Heart left ventricle (tissue), 16 donors: ENCODE data around the gene RBM15. TPM values are rescaled to one million over a fixed set of nuclear protein-coding genes. Genes with fewer than 3 reads are reported as not detected.
A peak's percentile ranks its signal among the peaks of the same experiment; 100 is the strongest.

Experiments used
- ATAC-seq, 4 donors: fragments of 200-7000 bp; cut with Tn5 transposase; one replicate each; pipeline ENCODE4 v1.9.1; 2020 to 2022; ENCODE audit warnings: moderate library complexity in 4 of 4, mild to moderate bottlenecking in 3 of 4, moderate number of reproducible peaks in 1 of 4
- DNase-seq, 5 donors: peaks; one replicate each; pipeline ENCODE4 v3.0.0-alpha.2; 2020
- H3K27ac ChIP-seq, 12 donors: fragments of 200-600 bp; sonication (generic) in 4 of 12; one replicate each; pipeline versions ENCODE4 v1.5.0 to v1.8.0; 2016 to 2022; ENCODE audit warnings: mild to moderate bottlenecking in 2 of 12
- H3K27me3 ChIP-seq, 9 donors: fragments of 200-600 bp; sonication (generic) in 2 of 9; one replicate each; pipeline versions ENCODE4 v1.5.1 to v1.8.0; 2016 to 2022; ENCODE audit warnings: mild to moderate bottlenecking in 3 of 9
- H3K36me3 ChIP-seq, 9 donors: fragments of 200-600 bp; sonication (generic) in 2 of 9; one replicate each; pipeline versions ENCODE4 v1.5.0 to v1.8.0; 2018 to 2022; ENCODE audit warnings: mild to moderate bottlenecking in 2 of 9
- H3K4me1 ChIP-seq, 12 donors: fragments of 200-600 bp; sonication (generic) in 4 of 12; one replicate each; pipeline versions ENCODE4 v1.5.0 to v1.8.0; 2016 to 2022; ENCODE audit warnings: mild to moderate bottlenecking in 3 of 12
- H3K4me3 ChIP-seq, 12 donors: fragments of 200-600 bp; sonication (generic) in 4 of 12; one replicate each; pipeline versions ENCODE4 v1.5.0 to v1.8.0; 2017 to 2022; ENCODE audit warnings: mild to moderate bottlenecking in 9 of 12, moderate library complexity in 4 of 12
- H3K9me3 ChIP-seq, 12 donors: fragments of 200-600 bp; sonication (generic) in 4 of 12; one replicate each; pipeline versions ENCODE4 v1.5.0 to v1.8.0; 2016 to 2022; ENCODE audit warnings: mild to moderate bottlenecking in 1 of 12
- POLR2A ChIP-seq, 2 donors: fragments of 450-650 bp; IDR thresholded peaks; one replicate each; pipeline ENCODE4 v1.6.1; 2017; ENCODE audit warnings: antibody characterized with exemption in 2 of 2, mild to moderate bottlenecking in 2 of 2, moderate library complexity in 2 of 2
- WGBS, 4 donors: extraction: QIAGEN DNeasy Blood & Tissue Kit in 2 of 4; methylation state at CpG; one replicate each; pipeline versions ENCODE4 v1.1.5 to v1.1.7; 2013 to 2018; 5-methylcytosine and 5-hydroxymethylcytosine counted together
- intact Hi-C, 10 donors: fragments of 100-400 bp; cut with DNase I; formaldehyde crosslinking; loops; one replicate each; pipeline versions ENCODE4 v1.11.1 to v1.14.2; 2022
- polyA plus RNA-seq, 2 donors: library from polyadenylated mRNA; stranded (reverse); fragments of 200-250 nt; gene quantifications; one replicate each; pipeline ENCODE4 v1.2.3, GENCODE V29; 2013
- total RNA-seq, 9 donors: library from RNA; depleted of rRNA in 2 of 9; stranded (reverse); fragments of >200 nt in 2 of 9; fragmentation: NEBNext Ultra II Directional in 3 of 9; extraction: Animal tissue kit (Norgen Biotek cat#: 25700) in 3 of 9; gene quantifications; one replicate each; pipeline versions ENCODE4 v1.1.0 to v1.2.4, GENCODE V29; 2016 to 2023
- TF ChIP-seq, protein P1 (sequence below), 12 donors: fragments of 200-600 bp; sonication (generic) in 4 of 12; IDR thresholded peaks; one replicate each; pipeline versions ENCODE4 v1.5.0 to v1.8.0; 2018 to 2022; ENCODE audit warnings: antibody characterized with exemption in 12 of 12, mild to moderate bottlenecking in 5 of 12
- donor health status: ischemic (EF 13 %, LVEDD 7.1; RV severe dilation, severe dysfunction).
- donor health status: healthy with polysubstance abuse.
- donor health status: DM: no; HTN: yes; CAD: no.
- donor health status: DM: no; HTN: no; CAD: no.
- donor health status: ischemic (EF 25% LVEDD 6.9; RV normal size, moderate dysfunction).
- donor health status: ischemic (EF 25% LVEDD 5.7; RV mildly dilated, moderate dysfunction).
- donor health status: healthy.
- donor health status: DM: yes; HTN: yes; CAD: no.
- donor health status: ischemic (EF 35%, LVEDD 5.7; RV mildly dilated, moderate dysfunction).
- donor health status: nonischemic (EF 11% LVEDD 7.7; RV severe dilation, severe dysfunction).
- donor health status: DM: yes; HTN: yes; CAD: no.
- donor health status: PGD.
- donor health status: ischemic (EF 29% LVEDD 5.4; RV normal size, mild dysfunction).
- donor health status: nonischemic (EF 23%, LVEDD 6.1; RV moderate dilation, normal function).

RBM15 gene
- total and polyA plus RNA-seq, 11 donors: 4.6 to 24.4 (median 16.3) TPM

DNA sequence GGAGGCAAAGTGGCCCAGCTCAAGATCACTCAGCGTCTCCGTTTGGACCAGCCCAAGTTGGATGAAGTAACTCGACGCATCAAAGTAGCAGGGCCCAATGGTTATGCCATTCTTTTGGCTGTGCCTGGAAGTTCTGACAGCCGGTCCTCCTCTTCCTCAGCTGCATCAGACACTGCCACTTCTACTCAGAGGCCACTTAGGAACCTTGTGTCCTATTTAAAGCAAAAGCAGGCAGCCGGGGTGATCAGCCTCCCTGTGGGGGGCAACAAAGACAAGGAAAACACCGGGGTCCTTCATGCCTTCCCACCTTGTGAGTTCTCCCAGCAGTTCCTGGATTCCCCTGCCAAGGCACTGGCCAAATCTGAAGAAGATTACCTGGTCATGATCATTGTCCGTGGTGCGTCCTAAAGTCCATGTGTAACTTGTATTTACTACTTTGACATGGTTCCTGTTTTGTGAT is 2.7 kb downstream of the RBM15 start:
- H3K27me3 ChIP-seq: no peaks in the 10 kb centered on the region
- H3K27ac ChIP-seq: peak overlapping the region in 2 of 12 donors; percentile 7 to 99
- H3K4me3 ChIP-seq: peak overlapping the region in 9 of 12 donors; percentile 6 to 89 (median 23)
- ATAC-seq: no peak
- intact Hi-C loops: loop anchor here in 4 of 10 donors (2.0 to 5.0 kb wide), 2 partner anchors 63 to 65 kb away; partner anchors contain the start of gene LAMTOR5 (in 3 of the 4)
- 37 to 50% (median 44%) methylated on average over 9 of the region's 9 CpGs for WGBS, 4 donors
- TF ChIP-seq, protein P1, sequence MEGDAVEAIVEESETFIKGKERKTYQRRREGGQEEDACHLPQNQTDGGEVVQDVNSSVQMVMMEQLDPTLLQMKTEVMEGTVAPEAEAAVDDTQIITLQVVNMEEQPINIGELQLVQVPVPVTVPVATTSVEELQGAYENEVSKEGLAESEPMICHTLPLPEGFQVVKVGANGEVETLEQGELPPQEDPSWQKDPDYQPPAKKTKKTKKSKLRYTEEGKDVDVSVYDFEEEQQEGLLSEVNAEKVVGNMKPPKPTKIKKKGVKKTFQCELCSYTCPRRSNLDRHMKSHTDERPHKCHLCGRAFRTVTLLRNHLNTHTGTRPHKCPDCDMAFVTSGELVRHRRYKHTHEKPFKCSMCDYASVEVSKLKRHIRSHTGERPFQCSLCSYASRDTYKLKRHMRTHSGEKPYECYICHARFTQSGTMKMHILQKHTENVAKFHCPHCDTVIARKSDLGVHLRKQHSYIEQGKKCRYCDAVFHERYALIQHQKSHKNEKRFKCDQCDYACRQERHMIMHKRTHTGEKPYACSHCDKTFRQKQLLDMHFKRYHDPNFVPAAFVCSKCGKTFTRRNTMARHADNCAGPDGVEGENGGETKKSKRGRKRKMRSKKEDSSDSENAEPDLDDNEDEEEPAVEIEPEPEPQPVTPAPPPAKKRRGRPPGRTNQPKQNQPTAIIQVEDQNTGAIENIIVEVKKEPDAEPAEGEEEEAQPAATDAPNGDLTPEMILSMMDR (IDR thresholded peaks at IDR 0.05): no peak
- TF ChIP-seq POLR2A (IDR thresholded peaks at IDR 0.05): no peak
- H3K4me1 ChIP-seq: peaks cover 5 to 79% (median 70%) of the 10 kb centered on the region in 12 donors
- H3K36me3 ChIP-seq: peaks cover 0 to 65% (median 52%) of the 10 kb centered on the region in 9 donors
- no peaks in the 10 kb centered on the region for H3K9me3 ChIP-seq
- peak in 1 of 5 donors; percentile 9 for DNase-seq

DNA sequence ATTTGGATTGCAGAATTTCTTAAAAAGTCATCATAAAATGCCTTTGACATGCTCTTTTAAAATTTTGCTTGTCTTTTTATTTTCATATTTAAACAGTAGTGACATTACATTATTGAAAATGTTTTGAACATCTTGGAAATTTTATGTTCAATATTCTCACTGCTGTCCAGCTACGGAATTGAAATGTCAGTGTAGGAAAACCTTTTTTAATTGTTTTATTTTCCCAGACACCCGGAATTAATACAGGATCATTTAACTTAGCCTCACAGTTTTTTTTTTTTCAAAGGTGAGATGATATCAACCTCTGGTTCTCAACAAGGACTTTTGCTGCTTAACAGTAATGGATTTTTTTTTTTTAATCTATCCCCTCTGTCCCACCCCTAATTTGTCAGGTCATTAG is 4.1 kb downstream of the RBM15 start:
- TF ChIP-seq, protein P1 (IDR thresholded peaks at IDR 0.05): no peak
- TF ChIP-seq POLR2A (IDR thresholded peaks at IDR 0.05): no peak
- H3K4me1 ChIP-seq: peaks cover 6 to 84% (median 74%) of the 10 kb centered on the region in 12 donors
- H3K27ac ChIP-seq: peak overlapping the region in 1 of 12 donors; percentile 38
- no peaks in the 10 kb centered on the region for H3K9me3 ChIP-seq
- H3K4me3 ChIP-seq: peak overlapping the region in 8 of 12 donors; percentile 2 to 89 (median 19)
- DNase-seq (no peak), ATAC-seq (no peak)
- 50 to 72% (median 56%) methylated on average over 2 of the region's 2 CpGs for WGBS, 4 donors
- peaks cover 0 to 74% (median 61%) of the 10 kb centered on the region in 9 donors for H3K36me3 ChIP-seq
- no peaks in the 10 kb centered on the region for H3K27me3 ChIP-seq
- intact Hi-C loops: loop anchor here in 4 of 10 donors (2.0 to 5.0 kb wide), 2 partner anchors 62 to 64 kb away; partner anchors contain the start of gene LAMTOR5 (in 3 of the 4)

DNA sequence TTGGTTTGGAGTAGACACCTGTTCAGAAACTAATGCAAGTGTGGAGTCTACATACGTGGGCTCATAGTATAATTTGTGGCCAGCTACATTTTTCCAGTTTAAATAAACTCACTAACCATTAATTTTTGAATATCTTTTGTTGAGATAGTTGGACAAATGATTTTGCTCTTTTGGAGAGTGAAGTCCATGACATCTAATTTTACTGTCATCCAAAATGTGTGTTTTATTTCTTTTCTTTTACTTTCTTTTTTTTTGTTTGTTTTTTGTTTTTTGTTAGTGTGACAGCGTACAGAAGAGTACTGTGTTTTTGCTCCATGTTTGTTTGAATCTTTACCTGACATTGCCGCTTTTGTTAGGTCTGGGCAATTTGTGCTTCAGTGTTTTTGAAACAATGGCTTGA is 5.0 kb downstream of the RBM15 start:
- intact Hi-C loops: loop anchor here in 3 of 10 donors (5.0 kb wide), 1 partner anchor 63 kb away; the partner anchor contains the start of gene LAMTOR5 (in 3 of the 3)
- Histone ChIP-seq H3K4me1 (peaks cover 11 to 93% (median 83%) of the 10 kb centered on the region in 12 donors), H3K9me3 (no peaks in the 10 kb centered on the region), H3K4me3 (peak overlapping the region in 6 of 12 donors; percentile 2 to 89 (median 29)), H3K36me3 (peaks cover 0 to 74% (median 61%) of the 10 kb centered on the region in 9 donors), H3K27ac (peak overlapping the region in 3 of 12 donors; percentile 4 to 38 (median 36)), H3K27me3 (no peaks in the 10 kb centered on the region)
- TF ChIP-seq, protein P1 (IDR thresholded peaks at IDR 0.05): no peak
- no peak for TF ChIP-seq POLR2A (IDR thresholded peaks at IDR 0.05)
- ATAC-seq (no peak), DNase-seq (no peak)
- 60 to 68% (median 65%) methylated on average over 3 of the region's 3 CpGs for WGBS, 4 donors

DNA sequence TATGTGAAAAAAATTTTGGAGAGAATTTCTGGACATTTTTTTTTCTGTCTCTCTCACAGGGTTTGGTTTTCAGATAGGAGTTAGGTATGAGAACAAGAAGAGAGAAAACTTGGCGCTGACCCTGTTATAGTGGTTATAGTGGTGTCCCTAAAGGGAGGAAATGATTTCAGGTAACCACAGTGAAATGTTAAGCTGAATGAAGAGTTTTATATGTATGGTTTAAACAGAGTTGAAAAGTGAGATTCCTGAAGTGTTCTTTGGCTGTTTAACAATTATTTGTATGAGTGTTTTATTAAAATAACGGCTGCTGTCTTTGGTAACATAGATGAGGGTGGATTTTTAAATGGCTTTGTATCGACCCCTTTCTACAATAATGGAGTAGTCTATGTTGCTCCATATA is 6.3 kb downstream of the RBM15 start:
- H3K4me1 ChIP-seq: peaks cover 9 to 100% (median 88%) of the 10 kb centered on the region in 12 donors
- peaks cover 0 to 73% (median 61%) of the 10 kb centered on the region in 9 donors for H3K36me3 ChIP-seq
- DNase-seq (no peak), ATAC-seq (no peak)
- TF ChIP-seq, protein P1 (IDR thresholded peaks at IDR 0.05): no peak
- TF ChIP-seq POLR2A (IDR thresholded peaks at IDR 0.05): no peak
- 71 to 77% (median 74%) methylated on average over 3 of the region's 3 CpGs for WGBS, 4 donors
- no peak overlapping the region for H3K4me3 ChIP-seq
- H3K27ac ChIP-seq: no peak overlapping the region
- intact Hi-C loops: loop anchor here in 1 of 10 donors (5.0 kb wide), 1 partner anchor 42 kb away; no protein-coding TSS in a partner anchor
- no peaks in the 10 kb centered on the region for H3K27me3 ChIP-seq
- H3K9me3 ChIP-seq: no peaks in the 10 kb centered on the region
